Kidney (tissue), 14 donors: ENCODE measurements around the gene DIAPH1. TPM values are rescaled to one million over a fixed set of nuclear protein-coding genes. Genes with fewer than 3 reads are reported as not detected.

Source experiments
- DNase-seq, 5 donors: peaks; one replicate each; pipeline ENCODE4 v3.0.0-alpha.2; 2013 to 2020
- FAIRE-seq: peaks from 2 replicates; lab custom pipeline; 2012; peaks lifted over from hg19 to GRCh38; lab: Jason Lieb, UNC
- H3K27ac ChIP-seq, 2 donors: one replicate each; pipeline ENCODE4 v1.7.0; 2013; ENCODE audit warnings: low read depth in 2 of 2, low read length in 2 of 2, inconsistent platforms in 1 of 2
- H3K27me3 ChIP-seq: one replicate; pipeline ENCODE4 v1.7.1; 2013; ENCODE audit warnings: low read length, inconsistent platforms; ENCODE audit not compliant: control insufficient read depth, insufficient read depth
- H3K36me3 ChIP-seq, 3 donors: one replicate each; pipeline versions ENCODE4 v1.7.0 to v1.7.1; 2013; ENCODE audit warnings: low read length in 3 of 3, control low read depth in 1 of 3, inconsistent platforms in 1 of 3; ENCODE audit not compliant: insufficient read depth in 3 of 3, control insufficient read depth in 2 of 3
- H3K4me1 ChIP-seq, 3 donors: one replicate each; pipeline versions ENCODE4 v1.7.0 to v1.7.1; 2013; ENCODE audit warnings: low read length in 3 of 3, inconsistent platforms in 1 of 3, low read depth in 1 of 3; ENCODE audit not compliant: control insufficient read depth in 2 of 3, insufficient read depth in 2 of 3
- H3K4me3 ChIP-seq, 3 donors: one replicate each; pipeline versions ENCODE4 v1.7.0 to v1.8.1; 2013; ENCODE audit warnings: low read length in 3 of 3, control low read depth in 1 of 3, inconsistent platforms in 1 of 3
- H3K9ac ChIP-seq, 3 donors: one replicate each; pipeline versions ENCODE4 v1.7.0 to v1.7.1; 2013; ENCODE audit warnings: low read length in 3 of 3, control low read depth in 1 of 3, inconsistent platforms in 1 of 3
- H3K9me3 ChIP-seq, 3 donors: one replicate each; pipeline versions ENCODE4 v1.7.0 to v1.7.1; 2013; ENCODE audit warnings: low read length in 3 of 3, control low read depth in 1 of 3, inconsistent platforms in 1 of 3; ENCODE audit not compliant: control insufficient read depth in 2 of 3, insufficient read depth in 1 of 3
- CTCF ChIP-seq: IDR thresholded peaks from 3 replicates; pipeline ENCODE4 v1.5.1; 2012; ENCODE audit warnings: mild to moderate bottlenecking, moderate library complexity, borderline replicate concordance; ENCODE audit not compliant: insufficient read depth; ENCODE audit errors: extremely low read depth
- intact Hi-C: fragments of 100-400 bp; cut with DNase I; formaldehyde crosslinking; loops from one replicate; pipeline ENCODE4 v1.11.1; 2022
- polyA plus RNA-seq: library from polyadenylated mRNA; stranded (reverse); fragments of 350-450 nt; fragmentation: Illumina TruSeq; extraction: RNeasy Lipid Tissue Mini Kit (QIAGEN cat#74804); gene quantifications from one replicate; pipeline ENCODE4 v1.2.3, GENCODE V29; 2014; ENCODE audit warnings: low read depth, low replicate concordance; ENCODE audit not compliant: insufficient read depth
- total RNA-seq: library from RNA; stranded (reverse); fragmentation: NEBNext Ultra II Directional; extraction: Animal tissue kit (Norgen Biotek cat#: 25700); gene quantifications from one replicate; pipeline ENCODE4 v1.2.1, GENCODE V29; 2021
- donor health status: control.
- donor health status: control.
- donor health status: control.
- donor health status: control.
- donor health status: control.
- donor health status: DM: yes; HTN: yes; CAD: no.
- donor health status: Normal renal cell carcinoma (clear cell type).

Gene DIAPH1
- total and polyA plus RNA-seq, 2 donors from 2014 or later: 60.6 to 156 TPM

GRCh38 chr5:141623611-141624010, 4.8 kb upstream of the DIAPH1 start:
- H3K36me3 ChIP-seq: peaks cover 8 to 55% (median 26%) of the 10 kb centered on the region in 3 donors
- H3K9me3 ChIP-seq: no peaks in the 10 kb centered on the region
- H3K4me3 ChIP-seq: no peak overlapping the region
- intact Hi-C loops: no loop called here
- TF ChIP-seq CTCF: no peak
- no peak overlapping the region for H3K27ac ChIP-seq
- no peak overlapping the region for H3K9ac ChIP-seq
- FAIRE-seq (no peak), DNase-seq (no peak)
- H3K4me1 ChIP-seq: peaks cover 0 to 5% (median 0%) of the 10 kb centered on the region in 3 donors
- H3K27me3 ChIP-seq: no peaks in the 10 kb centered on the region

GRCh38 chr5:141623186-141623585, 4.4 kb upstream of the DIAPH1 start:
- Histone ChIP-seq H3K27me3 (no peaks in the 10 kb centered on the region), H3K36me3 (peaks cover 8 to 51% (median 22%) of the 10 kb centered on the region in 3 donors), H3K9ac (no peak overlapping the region), H3K4me1 (peaks cover 0 to 5% (median 0%) of the 10 kb centered on the region in 3 donors), H3K4me3 (no peak overlapping the region), H3K9me3 (no peaks in the 10 kb centered on the region), H3K27ac (no peak overlapping the region)
- intact Hi-C loops: no loop called here
- DNase-seq (no peak), FAIRE-seq (no peak)
- TF ChIP-seq CTCF: no peak

- Histone ChIP-seq H3K9me3 (no peaks in the 10 kb centered on the region), H3K9ac (peak overlapping the region; percentile 20 to 77 (median 55)), H3K27ac (peak overlapping the region; percentile 90 to 94), H3K4me3 (peak overlapping the region; percentile 62 to 93 (median 62)), H3K36me3 (peaks cover 5 to 27% (median 9%) of the 10 kb centered on the region in 3 donors), H3K4me1 (peaks cover 0 to 18% (median 3%) of the 10 kb centered on the region in 3 donors), H3K27me3 (no peaks in the 10 kb centered on the region)
- no peak for FAIRE-seq
- peak; percentile 74 to 90 (median 81) for DNase-seq
- intact Hi-C loops: no loop called here
- no peak for TF ChIP-seq CTCF
These were observed 583 bp downstream of the DIAPH1 start for GRCh38 chr5:141618030-141618803.
